Lung microvascular endothelial cell (primary cell): ENCODE results near the gene ZNF532. TPM values are rescaled to one million over a fixed set of nuclear protein-coding genes. Genes with fewer than 3 reads are reported as not detected.

ENCODE experiments used
- DNase-seq, 2 donors: peaks; one replicate each; pipeline versions ENCODE4 v3.0.0 to v3.0.0-alpha.2; 2010; ENCODE audit warnings: low read depth in 2 of 2
- total RNA-seq: library from RNA; depleted of rRNA; stranded (reverse); fragments of >200 nt; gene quantifications from 2 replicates; pipeline ENCODE4 v1.2.1, GENCODE V29; 2014

Gene ZNF532
- total RNA-seq, 1 donor from 2014 or later, result 42.7 TPM

GRCh38 chr18:58870130-58870529, 5.5 kb downstream of the ZNF532 start:
- DNase-seq, result no peak

DNA sequence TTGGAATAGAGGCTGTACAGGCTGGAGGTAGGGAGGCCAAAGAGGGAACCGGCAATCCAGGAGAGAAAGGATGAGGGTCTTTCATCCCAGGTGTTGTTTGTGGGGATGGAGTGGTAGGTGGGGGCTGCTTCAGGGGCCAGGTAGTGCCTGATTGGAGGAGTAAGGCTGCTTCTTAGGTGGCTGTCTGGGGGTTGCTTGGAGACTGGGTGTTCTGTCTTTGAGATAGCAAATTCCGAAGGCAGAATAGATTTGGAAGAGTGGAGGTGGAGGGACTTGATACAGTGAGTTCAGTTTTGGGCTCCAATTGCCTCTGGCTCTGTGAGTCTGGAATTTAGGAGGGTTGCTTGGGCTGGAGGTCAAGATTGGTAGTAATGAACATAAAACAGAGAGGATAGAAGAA, 5.9 kb downstream of the ZNF532 start:
- no peak for DNase-seq

GRCh38 chr18:58871514-58872420, 7.1 kb downstream of the ZNF532 start:
- no peak for DNase-seq

GRCh38 chr18:58878640-58879039, 14.0 kb downstream of the ZNF532 start:
- no peak for DNase-seq

DNA sequence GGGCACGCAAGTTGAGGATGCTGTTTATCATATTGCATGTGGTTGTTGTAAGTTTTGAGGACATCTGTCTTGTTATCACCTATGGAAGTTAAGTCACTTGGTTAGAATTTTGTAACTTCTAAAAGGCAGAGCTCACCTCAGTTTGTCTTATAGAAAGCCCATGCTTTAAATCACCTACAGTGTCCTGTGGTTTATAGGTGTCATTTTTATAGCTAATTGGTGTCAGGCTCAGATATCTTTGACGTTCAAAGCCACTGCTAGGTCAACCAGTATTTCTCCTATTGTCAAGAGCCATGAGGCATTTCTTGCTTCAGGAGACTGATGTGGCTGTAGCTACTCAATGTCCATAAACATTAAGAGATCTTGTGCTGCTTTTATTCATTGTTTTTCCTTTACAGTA, 16.8 kb downstream of the ZNF532 start:
- no peak for DNase-seq

GRCh38 chr18:58882044-58882443, 17.4 kb downstream of the ZNF532 start:
- DNase-seq, result no peak

DNA sequence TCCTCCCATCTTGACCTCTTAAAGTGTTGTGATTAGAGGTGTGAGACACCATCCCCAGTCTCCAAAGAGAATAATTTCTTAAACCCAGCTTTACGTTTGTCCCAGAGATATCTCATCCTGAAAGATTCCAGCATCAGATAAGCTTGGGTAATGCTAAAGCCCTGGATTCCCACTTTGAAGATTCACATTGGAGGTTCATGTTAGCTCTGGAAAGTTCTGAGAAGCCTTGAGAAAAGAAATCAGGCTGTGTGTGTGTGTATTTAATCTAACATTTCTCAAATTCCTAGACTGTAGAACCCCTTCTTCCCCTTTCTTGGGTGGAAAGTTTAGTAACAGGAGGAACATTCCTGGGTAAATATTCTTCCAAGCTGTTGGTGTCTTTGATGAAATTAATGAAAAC, 18.0 kb downstream of the ZNF532 start:
- DNase-seq, result no peak

- no peak for DNase-seq
Measured at GRCh38 chr18:58884680-58885079, 20.0 kb downstream of the ZNF532 start.

DNA sequence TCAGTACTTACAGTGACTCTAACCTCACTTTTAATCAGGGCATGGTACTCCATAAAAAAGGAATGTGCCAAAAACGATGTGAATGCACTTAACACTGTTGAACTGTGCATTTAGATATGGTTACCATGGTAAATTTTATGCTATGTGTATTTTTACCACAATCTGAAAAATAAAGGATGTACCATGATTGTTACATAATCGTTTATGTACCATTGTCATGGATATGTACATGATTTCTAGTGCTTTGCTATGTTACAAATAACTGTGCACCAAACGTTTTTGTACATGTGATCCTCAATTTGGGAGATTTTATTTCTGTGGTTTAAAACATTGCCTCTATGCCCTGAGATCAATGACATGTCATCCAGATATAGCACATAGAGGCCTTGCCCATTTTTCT, 21.8 kb downstream of the ZNF532 start:
- DNase-seq, result no peak

DNA sequence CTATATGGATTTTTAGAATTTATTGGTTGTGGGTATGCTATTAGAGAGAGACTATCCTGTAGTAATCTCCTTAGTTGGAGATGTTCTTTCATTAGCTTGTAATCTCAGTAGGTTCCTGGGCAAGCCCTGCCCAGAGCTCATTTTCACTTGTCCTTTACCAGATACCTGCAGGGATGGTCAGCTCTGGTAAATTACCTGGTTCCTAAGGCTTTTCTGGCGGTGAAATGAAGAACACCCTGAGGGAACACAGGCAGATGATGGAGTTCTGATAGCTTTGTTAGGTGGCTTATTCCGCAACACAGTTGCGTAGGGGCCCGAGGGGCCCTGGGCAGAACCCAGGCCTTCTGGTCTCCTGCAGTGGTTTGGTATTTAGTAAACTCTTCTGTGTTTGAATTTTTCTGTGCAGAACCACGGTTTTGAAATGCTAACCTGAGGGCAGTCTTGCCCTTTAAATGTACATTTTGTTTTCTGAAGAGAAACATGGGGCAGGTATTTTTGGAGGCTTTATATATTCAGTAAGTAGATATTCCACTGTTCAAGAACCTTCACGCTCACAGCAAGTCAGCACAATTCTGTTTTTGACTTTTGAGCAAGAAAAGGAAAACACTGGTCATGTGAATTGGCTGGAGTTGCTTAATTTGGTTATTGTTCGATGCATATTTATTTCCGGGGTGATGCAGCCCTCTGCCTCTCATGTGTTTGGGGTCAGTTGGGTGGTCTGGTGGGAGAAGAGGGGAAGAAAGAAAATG, 22.4 kb downstream of the ZNF532 start:
- no peak for DNase-seq

DNA sequence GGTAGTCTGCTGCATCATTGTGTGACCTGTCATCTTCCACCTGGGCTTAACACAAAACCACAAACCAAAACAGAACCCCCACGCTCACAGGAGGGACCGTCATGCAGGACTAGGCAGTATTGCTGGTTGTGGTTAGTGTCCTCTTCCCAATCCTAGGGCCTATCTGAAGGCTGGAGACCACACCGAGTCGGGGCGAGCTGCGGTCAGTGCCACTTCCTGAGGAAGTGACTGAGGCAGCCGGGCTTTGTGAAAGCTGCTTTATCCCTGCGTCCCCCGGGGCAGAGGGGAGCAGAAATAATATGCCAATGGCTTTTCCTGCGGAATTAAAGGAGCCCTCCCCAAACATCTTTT, 22.9 kb downstream of the ZNF532 start:
- DNase-seq, result peak; percentile 82 to 90

DNA sequence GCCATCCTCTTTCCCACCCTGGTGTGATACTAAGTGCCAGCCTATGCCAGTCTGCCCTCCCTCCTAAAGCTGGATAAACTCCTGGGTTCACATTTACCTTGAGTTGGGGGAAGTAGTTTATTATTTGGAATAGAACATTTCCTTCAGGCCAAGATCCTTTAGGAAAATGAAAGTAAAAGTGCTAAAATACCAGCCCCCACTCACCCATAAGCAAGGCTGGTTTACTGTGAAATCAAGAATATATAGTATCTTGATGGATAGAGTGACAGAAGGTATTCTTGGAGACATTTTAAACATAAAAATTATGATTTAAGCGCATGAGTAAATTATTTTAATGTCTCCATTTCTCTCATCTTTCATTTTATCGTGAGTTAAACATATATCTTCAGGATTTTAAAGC, 27.1 kb downstream of the ZNF532 start:
- peak; percentile 45 to 50 for DNase-seq

DNA sequence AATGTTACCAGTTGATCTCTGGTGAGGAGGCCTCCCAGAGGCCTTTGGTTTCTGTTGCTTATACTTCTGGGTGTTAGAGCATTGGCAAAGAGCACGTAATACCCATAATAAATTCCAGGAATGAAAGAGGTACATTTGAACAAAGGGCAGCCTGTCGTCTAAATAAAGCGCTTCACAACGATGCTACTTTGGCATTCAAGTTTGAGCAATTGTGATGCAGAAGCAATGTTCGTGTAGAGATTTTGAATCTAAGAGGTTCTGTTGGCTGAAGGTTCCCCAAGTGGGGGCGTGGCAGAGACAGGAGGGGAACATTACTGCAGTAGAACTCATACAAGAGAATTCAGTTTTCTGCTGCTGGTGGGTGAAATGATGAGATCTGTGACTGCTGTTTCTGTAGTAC, 27.8 kb downstream of the ZNF532 start:
- DNase-seq, result no peak

- no peak for DNase-seq
Measured at GRCh38 chr18:58893388-58894099, 28.9 kb downstream of the ZNF532 start.

DNA sequence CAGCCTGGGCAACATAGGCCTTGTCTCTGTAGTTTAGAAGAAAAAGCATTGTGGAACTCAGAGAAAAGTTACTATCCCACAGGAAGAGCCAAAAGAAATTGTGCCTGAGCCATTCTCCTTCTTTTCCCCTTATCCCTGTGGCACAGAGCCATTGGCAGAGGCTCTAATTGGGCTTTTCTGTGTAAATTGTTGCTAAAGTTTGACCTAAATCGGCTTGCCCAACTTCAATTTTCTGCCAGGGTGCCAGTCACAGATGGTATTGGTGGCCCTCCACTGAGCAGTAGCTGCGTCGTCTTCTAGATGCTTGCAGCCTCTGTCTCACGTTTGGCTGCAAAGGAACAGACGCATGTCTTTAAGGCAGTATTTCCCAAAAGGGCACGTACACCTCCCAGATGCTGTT, 30.3 kb downstream of the ZNF532 start:
- DNase-seq, result no peak

DNA sequence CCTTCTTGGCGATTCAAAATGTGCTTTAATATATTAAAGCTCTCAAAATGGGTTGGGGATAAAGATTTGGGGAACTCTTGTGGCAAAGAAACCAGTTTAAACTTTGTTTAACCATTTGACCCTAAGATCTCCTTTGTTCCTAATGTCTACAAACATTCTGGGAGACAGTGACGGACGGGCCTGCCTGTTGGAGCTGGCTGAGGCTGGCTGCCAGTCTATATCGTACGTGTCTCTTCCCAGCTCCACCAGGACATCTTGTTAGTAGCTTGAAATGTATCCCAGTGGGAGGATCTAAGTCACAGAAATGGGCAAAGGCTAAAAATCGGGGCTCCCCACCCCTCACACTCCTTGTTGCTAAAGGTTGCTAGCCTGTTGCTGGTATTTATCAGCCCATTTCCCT, 30.7 kb downstream of the ZNF532 start:
- no peak for DNase-seq

- no peak for DNase-seq
Measured at GRCh38 chr18:58896268-58896667, 31.6 kb downstream of the ZNF532 start.

DNA sequence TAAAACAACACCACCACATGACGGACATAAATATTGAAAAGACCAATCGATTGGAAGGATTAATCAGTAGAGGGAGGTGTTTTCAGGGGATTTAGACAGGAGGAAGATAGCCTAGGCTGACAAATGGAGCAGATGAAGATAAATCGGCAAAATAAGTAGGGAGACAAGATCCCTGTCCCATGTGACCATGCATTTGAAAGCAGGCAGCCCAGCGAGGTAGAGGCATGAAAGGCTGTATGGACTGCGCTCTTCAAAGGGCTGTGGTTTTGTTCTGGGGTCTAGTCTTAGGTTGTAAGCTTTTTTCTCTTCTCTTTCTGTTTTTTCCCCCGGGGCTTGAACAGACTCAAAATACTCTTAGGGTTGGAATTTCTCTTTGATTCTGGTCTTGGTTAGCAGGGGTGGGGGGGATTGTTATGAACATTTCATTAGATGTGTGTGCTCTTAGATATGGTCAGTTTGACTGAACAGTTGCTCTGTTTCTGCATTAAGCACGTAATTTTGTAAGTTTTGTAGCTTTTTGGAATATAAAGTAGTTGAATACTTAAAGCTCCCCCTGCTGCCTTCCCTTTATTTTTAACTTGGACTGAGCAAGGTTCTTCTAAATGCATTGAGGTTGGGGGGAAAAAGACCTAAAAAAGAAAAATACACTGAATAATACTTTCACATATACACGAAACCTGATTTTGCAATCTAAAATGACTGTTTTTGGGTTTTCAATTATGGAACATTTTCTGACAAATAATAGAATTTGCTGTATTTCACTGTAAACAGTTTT, 32.2 kb downstream of the ZNF532 start:
- no peak for DNase-seq

- DNase-seq, result no peak
Measured at GRCh38 chr18:58898010-58898799, 33.5 kb downstream of the ZNF532 start.

GRCh38 chr18:58900015-58900649, 35.5 kb downstream of the ZNF532 start:
- DNase-seq, result peak in 1 of 2 donors; percentile 26
